AG04450 (cell line): ENCODE measurements around the gene XXYLT1. TPM values are rescaled to one million over a fixed set of nuclear protein-coding genes. Genes with fewer than 3 reads are reported as not detected.
A peak's percentile ranks its signal among the peaks of the same experiment; 100 is the strongest.

ENCODE experiments used
- CTCF ChIA-PET: fragments of 300-600, 350-600 bp; formaldehyde crosslinking; extraction: SDS; loops from one replicate; lab custom pipeline; 2022; ENCODE audit warnings: antibody characterized with exemption, inconsistent platforms; lab: Charles Lee
- POLR2A ChIA-PET: fragments of 350-600 bp; formaldehyde crosslinking; extraction: SDS; loops from one replicate; lab custom pipeline; 2021; ENCODE audit warnings: antibody characterized with exemption, inconsistent platforms; lab: Yijun Ruan, JAX
- DNase-seq: peaks from one replicate; pipeline ENCODE4 v3.0.0-alpha.2; 2011; ENCODE audit warnings: low read depth, low spot score
- H3K27ac ChIP-seq: one replicate; pipeline ENCODE4 v1.5.1; 2012; ENCODE audit warnings: low read depth, low read length, control low read depth
- H3K27me3 ChIP-seq: one replicate; pipeline ENCODE4 v1.6.0; 2012; ENCODE audit warnings: low read length; ENCODE audit not compliant: control insufficient read depth, insufficient read depth
- H3K4me3 ChIP-seq: 2 replicates; pipeline ENCODE4 v1.5.1; 2011; ENCODE audit warnings: mild to moderate bottlenecking, low read depth, low read length, control low read depth
- H3K9me3 ChIP-seq: 2 replicates; pipeline ENCODE4 v1.5.1; 2012; ENCODE audit warnings: low read length; ENCODE audit not compliant: control insufficient read depth, insufficient read depth
- CTCF ChIP-seq: IDR thresholded peaks from 2 replicates; pipeline ENCODE4 v1.5.1; 2011; ENCODE audit warnings: low read depth, low read length, control low read depth, inconsistent platforms
- polyA plus RNA-seq: library from polyadenylated mRNA; depleted of rRNA; stranded (reverse); fragments of >200 nt; gene quantifications from 2 replicates; pipeline ENCODE4 v1.2.3, GENCODE V29; 2011

XXYLT1 gene
- polyA plus RNA-seq, 1 experiment: 16.5 TPM

DNA sequence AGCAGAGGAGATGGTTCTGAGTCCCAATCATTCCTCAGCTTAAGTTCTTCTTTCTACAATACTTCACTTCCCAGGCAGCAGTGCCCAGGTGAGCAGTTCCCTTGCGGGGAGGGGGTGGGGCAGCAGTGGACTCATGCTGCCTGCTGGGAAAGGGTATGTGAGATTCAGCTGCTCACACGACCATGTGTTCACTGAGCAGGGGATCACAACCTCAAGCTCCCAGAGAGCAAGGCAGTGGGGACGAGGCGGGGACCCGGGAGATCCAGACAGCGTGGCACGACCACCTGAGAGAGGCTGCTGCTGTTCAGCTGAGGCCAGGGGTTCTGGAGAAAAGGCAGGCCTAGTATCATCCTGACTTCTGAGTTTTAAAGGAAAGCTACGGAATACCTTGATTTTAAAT is 166.6 kb downstream of the XXYLT1 start:
- POLR2A ChIA-PET: no interaction called here
- DNase-seq: no peak
- no peak for TF ChIP-seq CTCF
- Histone ChIP-seq H3K4me3 (no peak overlapping the region), H3K9me3 (no peaks in the 10 kb centered on the region), H3K27ac (no peak overlapping the region), H3K27me3 (no peaks in the 10 kb centered on the region)
- CTCF ChIA-PET: interaction anchor here (1.1 to 4.3 kb wide), 3 partner anchors 16 to 422 kb away, joined by 6 to 45 read pairs (median 8); no protein-coding TSS in a partner anchor

GRCh38 chr3:195103623-195104022 is 167.3 kb downstream of the XXYLT1 start:
- DNase-seq: no peak
- TF ChIP-seq CTCF: no peak
- peaks cover 2% of the 10 kb centered on the region; the same call in 1 of the 2 replicates for H3K9me3 ChIP-seq
- no peak overlapping the region for H3K27ac ChIP-seq
- ChIA-PET CTCF (interaction anchor here (4.3 kb wide), 1 partner anchor 17 kb away, joined by 45 read pairs; no protein-coding TSS in a partner anchor), POLR2A (no interaction called here)
- no peaks in the 10 kb centered on the region for H3K27me3 ChIP-seq
- H3K4me3 ChIP-seq: no peak overlapping the region

DNA sequence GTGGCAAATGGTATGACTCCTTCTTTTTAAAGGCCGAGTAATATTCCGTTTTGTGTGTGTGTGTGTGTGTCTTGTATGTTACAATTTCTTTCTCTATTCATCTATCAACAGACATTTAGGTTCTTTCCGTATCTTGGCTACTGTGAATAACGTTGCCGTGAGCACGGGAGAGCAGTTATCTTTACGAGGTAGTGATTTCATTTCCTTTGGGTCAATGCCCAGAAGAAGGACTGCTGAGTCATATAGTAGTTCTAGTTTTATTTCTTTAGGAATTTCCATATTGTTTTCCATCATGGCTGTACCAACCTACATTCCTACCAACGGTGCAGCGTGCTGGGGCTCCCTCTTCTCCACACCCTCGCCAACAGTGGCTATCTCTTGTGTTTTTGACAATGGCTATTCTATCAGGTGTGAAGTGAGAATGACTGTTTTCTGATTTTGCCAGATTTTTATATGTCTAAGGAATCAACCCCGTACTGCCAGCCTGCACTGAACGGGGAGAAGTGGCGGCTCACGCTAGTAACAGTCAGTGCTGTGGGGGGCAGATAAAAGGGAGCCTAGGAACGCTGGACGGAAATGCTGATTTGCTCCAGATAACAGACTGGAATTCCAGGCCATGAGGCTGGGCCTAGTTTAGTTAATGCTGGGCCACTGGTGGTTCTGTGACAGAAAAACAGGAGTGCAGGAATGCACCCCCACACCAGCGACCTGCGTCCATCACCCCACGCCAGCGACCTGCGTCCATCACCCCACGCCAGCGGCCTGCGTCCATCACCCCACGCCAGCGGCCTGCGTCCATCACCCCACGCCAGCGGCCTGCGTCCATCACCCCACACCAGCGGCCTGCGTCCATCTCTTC is 168.1 kb downstream of the XXYLT1 start:
- peak; percentile 88 for DNase-seq
- Histone ChIP-seq H3K4me3 (no peak overlapping the region), H3K27me3 (no peaks in the 10 kb centered on the region), H3K9me3 (peaks cover 4% of the 10 kb centered on the region; the same call in 1 of the 2 replicates), H3K27ac (peak overlapping the region; percentile 71)
- ChIA-PET CTCF (interaction anchor here (4.3 kb wide), 1 partner anchor 18 kb away, joined by 45 read pairs; no protein-coding TSS in a partner anchor), POLR2A (no interaction called here)
- no peak for TF ChIP-seq CTCF

DNA sequence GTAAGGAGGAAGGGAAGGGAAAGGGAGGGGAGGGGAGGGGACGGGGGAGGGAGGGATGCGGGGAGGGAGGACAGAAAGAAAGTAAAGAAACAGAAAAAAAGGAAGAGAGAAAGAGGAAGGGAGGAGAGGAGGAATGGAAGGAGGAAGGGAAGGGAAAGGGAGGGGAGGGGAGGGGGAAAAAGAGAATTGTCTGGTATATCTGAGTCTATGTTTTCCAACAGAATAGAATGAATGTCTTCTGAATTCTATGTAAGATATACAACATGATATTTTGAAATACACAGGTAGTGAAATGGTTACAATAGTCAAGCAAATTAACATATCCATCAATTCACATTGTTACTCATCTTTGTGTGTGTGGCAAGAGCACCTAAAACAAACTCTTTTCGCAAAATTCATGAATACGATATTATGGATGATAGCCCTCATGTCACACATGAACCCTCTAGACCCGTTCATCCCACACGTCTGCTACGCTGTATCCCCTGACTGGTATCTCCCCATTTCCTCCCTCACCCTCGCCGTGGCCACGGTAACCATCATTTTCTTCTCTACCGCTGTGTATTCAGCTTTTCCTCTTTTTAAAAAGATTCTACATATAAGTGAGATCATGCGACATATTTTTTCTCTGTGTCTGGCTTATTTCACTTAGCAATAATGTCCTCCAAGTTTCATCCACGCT is 168.9 kb downstream of the XXYLT1 start:
- peak overlapping the region; percentile 71 for H3K27ac ChIP-seq
- ChIA-PET CTCF (interaction anchor here (1.0 to 2.7 kb wide), 2 partner anchors 414 to 431 kb away, joined by 3 to 12 read pairs; partner anchors contain the start of gene LSG1), POLR2A (interaction anchor here (0.6 kb wide), 1 partner anchor 11 kb away, joined by 3 read pairs; no protein-coding TSS in a partner anchor)
- no peak for TF ChIP-seq CTCF
- no peaks in the 10 kb centered on the region for H3K27me3 ChIP-seq
- peaks cover 4% of the 10 kb centered on the region; the same call in 1 of the 2 replicates for H3K9me3 ChIP-seq
- no peak for DNase-seq
- no peak overlapping the region for H3K4me3 ChIP-seq
